ENCODE data around the gene CHST5.

GRCh38 chr16:75552951-75553350, 17.0 kb upstream of the CHST5 start:
- TF ChIP-seq GATA2 (IDR thresholded peaks at IDR 0.05; ENCODE audit: low read depth, low read length) (no peak), GATA3 (IDR thresholded peaks at IDR 0.05; ENCODE audit: low read depth, low read length) (no peak)
